NCI-H128 (cell line): Measurements from ENCODE around the gene ITGA6.

Experiments used
- DNase-seq: peaks from one replicate; lab custom pipeline; 2025; ENCODE audit not compliant: unreplicated experiment; lab: John Stamatoyannopoulos, UW

ITGA6 gene

DNA sequence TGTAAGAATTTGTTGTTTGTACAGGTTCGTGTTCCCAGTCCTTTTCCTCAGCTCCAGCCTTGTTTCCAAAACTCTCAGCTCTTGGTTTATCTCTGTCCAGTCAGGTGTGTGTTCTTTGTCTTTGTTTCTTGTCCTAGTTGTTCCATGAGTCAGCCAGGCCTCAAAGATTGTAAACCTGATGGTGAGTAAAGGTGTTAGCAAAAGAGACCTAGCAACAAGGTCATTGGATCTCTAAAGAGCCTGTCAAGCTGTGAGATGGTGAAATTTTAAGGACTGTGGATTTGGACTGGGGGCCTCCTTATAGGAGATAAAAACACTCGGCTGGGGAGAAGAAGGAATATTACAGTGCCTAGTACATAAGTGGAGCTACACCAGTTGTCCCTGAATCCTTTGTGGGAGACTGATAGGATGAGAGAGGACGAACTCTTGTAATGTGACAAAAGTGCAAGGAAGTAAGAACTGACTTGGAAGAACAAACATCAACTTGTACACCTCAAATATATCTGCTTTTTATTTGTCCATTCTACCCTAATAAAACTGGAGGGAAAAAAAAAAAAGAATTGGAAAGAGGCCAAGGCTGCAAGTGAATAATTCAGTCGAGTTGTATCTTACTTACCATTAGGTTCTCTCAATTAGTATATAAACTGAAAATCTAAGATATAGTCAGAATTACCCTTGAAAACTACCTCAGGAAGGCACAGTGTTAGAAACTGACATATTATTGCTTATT lies 37.2 kb downstream of the ITGA6 start:
- DNase-seq, result no peak

DNA sequence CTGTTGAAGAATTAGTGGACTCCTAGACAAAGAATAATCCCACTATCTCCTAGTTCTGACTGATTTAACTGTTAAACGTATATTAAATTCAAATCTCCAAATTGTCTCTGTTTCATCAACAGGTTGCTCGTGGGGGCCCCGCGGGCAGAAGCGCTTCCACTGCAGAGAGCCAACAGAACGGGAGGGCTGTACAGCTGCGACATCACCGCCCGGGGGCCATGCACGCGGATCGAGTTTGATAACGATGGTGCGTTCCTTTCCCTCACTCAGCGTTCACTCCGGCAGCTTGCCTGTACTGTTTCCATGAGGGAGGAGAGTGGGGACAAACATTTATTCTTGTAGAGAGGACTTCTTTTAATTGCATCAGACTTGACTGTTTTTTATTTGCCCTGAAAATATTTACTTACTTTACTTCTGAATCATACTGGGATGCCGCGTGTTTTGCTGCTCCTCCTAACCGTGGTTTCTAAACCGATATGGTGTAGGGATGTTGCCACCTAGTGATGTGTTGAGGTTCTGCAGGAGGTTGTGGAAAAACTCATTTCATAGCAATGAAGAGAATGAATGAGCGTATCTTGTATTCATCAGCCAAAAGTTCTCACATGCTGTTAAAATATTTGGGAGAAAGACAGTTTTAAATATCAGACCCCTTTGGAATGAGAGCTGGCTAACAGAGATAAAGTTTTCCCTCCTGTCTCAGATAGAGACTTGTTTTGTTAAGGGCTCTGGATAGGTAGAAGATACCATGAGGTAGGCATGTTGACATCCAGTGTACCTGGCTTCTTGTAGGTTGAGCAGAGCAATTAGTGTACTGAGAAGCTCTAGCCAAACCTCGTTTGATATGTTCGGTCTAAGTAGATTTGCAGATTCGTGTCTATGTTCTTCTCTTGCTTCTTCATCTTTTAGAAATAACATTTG lies 38.3 kb downstream of the ITGA6 start:
- no peak for DNase-seq

DNA sequence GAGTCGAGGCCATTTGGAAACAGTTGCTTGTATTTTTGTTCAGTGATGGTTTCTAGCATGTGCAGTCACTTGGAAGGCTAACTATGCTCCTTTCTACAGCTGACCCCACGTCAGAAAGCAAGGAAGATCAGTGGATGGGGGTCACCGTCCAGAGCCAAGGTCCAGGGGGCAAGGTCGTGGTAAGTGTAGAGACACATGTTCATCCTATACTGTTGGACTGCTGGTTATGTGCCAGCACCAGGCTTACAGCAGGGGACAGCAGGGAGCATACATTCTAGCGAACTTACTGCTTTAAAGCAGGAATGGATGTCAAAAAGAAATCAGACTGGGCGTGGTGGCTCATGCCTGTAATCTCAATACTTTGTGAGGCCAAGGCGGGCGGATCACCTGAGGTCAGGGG lies 40.0 kb downstream of the ITGA6 start:
- DNase-seq, result no peak

GRCh38 chr2:172470958-172471922 lies 43.9 kb downstream of the ITGA6 start:
- no peak for DNase-seq

GRCh38 chr2:172472446-172473033 lies 45.2 kb downstream of the ITGA6 start:
- no peak for DNase-seq

- no peak for DNase-seq
These were observed 45.8 kb downstream of the ITGA6 start for GRCh38 chr2:172473167-172473566.

DNA sequence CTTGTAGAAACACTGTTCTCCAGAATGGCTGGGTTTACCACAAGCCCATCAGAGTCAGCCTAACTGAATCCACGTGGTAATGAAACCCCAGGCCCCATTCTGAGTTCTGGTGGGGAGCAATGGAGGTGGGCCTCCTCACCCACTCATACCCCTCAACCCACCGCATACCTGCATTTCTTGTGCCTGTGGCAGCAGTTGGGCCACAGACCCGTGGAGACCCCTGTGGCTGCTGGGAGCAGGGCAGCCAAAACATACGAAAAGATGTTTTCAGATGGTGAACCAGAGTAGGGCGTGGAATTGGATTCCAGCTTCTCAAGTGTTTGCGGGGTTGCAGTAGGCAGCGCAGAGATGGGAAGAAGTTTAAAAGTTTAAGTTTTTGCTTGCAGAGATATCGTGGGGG lies 51.0 kb downstream of the ITGA6 start:
- DNase-seq, result no peak

DNA sequence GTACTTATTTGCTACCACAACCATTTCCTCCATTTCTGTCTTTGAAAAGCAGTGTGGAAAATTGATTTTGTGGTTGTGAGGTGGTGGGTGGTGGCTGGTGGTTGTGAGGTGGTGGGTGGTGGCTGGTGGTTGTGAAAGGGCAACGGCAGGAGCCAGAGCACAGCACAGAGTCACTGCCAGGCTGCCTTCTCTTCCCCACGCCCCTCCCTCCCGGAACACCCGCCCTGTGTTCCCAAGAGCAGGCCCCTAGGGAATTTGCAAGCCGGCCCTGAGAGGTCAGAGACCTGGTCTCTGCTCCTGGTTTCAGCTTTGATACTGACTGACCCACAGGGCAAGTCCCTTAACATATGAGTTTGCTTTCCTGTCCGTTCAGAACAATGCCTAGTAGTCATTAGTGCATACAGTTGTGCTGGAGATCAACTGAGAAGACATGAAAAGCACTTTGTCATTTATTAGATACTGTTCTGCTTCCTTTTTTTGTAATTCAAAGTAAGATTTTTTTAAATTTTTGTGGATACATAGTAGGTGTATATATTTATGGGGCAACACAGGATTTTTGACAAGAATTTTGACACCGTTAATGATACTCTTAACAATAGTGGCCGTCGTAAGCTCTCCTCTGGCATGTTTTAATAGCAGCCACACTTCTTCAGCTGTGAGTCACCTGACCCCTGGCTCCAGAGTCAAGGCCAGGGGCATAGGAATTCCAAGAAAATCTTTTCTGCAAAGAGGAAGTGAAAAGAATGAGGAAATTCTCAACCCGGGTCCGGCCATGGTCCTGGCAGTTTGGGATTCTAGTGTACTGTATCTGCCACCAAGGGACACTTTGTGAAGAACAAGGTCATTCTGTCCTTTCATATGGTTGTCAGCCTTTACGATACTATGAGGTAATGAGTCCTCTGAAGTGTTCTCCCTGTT lies 53.2 kb downstream of the ITGA6 start:
- no peak for DNase-seq

DNA sequence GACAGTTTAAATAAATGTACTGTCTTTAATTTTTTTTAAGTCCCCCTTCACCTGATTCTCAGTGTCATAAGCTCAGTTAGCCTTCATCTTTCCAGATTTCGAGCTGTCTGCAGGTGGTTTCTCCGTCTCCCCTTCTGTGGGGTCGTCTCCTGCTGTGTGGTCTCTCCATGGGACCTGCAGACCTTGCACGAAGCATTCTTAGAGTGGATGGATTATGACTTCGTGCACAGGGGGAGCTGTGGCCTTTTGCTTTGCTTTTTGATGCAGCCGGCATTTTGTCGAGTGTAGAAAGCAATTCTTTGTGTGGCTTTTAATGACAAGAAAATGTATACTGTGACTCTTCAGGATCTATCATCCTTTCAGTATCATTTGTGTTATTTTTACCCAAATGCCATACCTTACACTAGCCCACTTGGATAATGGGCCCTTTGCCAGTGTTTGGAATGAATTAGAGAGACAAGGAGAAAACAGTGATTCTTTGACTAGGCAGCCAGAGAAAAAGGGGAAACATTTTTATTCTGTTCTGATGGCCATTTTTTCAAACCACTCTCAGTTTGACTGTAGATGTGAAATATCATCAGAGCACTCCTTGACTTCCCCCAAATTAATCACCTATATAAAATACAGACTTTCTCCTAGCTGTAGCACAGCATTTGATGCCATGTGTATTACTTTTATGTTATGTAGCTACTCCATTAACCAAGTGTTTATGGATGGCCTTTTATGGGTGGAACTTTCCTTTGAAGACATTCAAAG lies 54.3 kb downstream of the ITGA6 start:
- DNase-seq, result no peak

DNA sequence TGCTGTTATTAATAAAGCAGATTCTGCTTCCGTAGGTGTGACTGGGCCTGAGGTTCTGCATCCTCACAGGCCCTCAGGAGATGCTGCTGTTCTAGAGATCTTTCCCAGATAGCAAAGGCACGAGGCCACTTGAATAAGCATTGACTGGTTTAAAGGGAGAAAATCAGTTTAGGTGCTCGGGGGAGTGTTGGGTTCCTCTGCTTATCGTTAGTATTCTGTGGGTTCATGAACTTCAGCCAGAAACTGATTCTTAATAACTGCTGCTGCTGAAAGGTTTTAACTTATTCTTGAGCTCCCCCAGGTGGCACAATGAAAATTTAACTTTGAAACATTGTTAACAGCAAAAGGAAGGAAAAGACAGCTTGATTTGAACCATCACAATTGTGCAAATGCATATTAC lies 56.9 kb downstream of the ITGA6 start:
- DNase-seq, result no peak

GRCh38 chr2:172484706-172485105 lies 57.3 kb downstream of the ITGA6 start:
- DNase-seq, result no peak

DNA sequence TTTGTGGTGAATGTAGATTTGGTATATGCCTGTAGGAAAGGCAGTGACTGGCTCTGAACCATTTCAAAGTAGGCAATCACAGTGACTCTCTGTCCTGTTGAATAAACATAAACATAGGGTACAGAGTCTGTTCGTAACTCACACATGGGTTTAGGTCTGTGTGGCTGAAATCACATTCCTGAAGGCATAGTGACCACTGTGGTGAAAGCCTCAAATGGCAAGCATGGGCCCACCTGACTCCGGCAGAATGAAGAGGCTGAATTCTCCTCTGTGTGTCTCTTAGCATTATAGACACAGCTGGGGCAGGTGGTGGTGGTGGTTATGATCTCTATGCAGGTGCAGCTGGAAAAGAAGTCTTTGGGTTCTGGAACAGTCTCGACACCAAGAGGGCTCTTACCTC lies 61.2 kb downstream of the ITGA6 start:
- DNase-seq, result no peak

- no peak for DNase-seq
These were observed 62.3 kb downstream of the ITGA6 start for GRCh38 chr2:172489681-172490080.

- no peak for DNase-seq
These were observed 68.8 kb downstream of the ITGA6 start for GRCh38 chr2:172496160-172496608.

- no peak for DNase-seq
These were observed 79.8 kb downstream of the ITGA6 start for GRCh38 chr2:172507199-172507598.

DNA sequence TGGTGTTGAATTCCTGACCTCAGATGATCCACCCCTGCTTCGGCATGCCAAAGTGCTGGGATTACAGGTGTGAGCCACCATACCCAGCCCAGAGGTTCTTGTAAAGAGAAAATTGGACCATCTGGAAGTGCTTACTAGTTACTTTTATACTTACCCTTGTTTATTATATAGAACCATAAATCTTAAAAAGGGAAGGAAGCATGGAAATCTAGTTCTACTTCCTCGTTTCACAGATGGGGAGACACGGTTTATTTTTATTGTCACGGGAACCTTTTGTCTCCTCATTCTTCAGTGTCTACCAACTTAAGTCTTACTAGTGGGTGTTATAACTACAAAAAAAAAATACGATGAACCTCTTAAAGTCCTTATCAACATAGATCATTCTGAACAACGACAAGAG lies 82.7 kb downstream of the ITGA6 start:
- DNase-seq, result no peak

DNA sequence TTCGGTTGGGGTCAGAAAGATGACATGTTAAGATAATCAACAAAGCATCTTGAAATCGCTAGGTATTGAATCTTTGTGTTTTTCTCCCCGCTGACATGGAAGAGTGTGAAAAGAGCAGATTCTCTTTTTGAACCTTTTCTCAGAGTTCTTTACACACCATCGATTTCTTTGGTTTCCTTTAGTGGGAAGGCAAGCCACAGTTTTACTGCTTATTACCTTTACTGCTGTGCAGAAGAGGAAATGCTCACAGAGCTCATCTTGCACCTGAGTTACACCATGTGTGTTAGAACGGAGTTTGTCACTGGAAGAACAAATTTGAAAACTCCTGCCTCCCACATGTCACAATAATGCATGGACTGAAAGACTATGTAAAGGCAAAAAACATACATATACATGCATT lies 83.2 kb downstream of the ITGA6 start:
- no peak for DNase-seq

GRCh38 chr2:172512810-172513523 lies 85.6 kb downstream of the ITGA6 start:
- no peak for DNase-seq
